Upper lobe of left lung (tissue), 4 donors: ENCODE data around the gene CNTNAP2.

Experiments
- POLR2A ChIP-seq, 4 donors: fragments of 450-650 bp; IDR thresholded peaks; one replicate each; pipeline ENCODE4 v1.5.1; 2016 to 2017; ENCODE audit warnings: antibody characterized with exemption in 4 of 4, mild to moderate bottlenecking in 2 of 4
- POLR2AphosphoS5 ChIP-seq, 2 donors: sonication (generic); formaldehyde crosslinking; IDR thresholded peaks; one replicate each; pipeline ENCODE4 v1.5.1; 2017; ENCODE audit warnings: antibody characterized with exemption in 2 of 2
- TF ChIP-seq, protein P1 (sequence below), 6 experiments: fragments of 450-650 bp in 4 of 6; fragments of 200-600 bp in 2 of 6; sonication (generic) in 2 of 6; IDR thresholded peaks; one replicate each; pipeline ENCODE4 v1.5.1; 2016 to 2019; ENCODE audit warnings: antibody characterized with exemption in 6 of 6

DNA sequence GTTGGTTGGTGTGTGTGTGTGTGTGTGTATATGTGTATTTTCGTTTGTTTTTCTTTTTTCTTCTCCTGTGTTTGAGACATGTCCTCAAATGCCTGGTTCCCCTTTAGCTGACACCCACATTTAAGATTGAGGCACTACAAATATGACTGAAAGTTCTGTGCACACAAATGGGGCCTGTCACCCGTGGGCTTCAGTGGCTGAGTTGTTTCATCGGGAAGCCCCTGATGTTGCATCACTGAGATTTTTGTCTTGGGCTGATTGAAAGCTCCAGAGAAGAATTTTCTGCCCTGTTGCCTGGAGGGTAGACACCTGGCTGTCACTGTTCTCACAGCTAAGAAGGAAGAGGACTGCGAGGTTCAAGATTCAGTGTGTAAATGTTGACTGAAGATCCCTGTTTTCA is 2190.2 kb downstream of the CNTNAP2 start:
- TF ChIP-seq, protein P1, sequence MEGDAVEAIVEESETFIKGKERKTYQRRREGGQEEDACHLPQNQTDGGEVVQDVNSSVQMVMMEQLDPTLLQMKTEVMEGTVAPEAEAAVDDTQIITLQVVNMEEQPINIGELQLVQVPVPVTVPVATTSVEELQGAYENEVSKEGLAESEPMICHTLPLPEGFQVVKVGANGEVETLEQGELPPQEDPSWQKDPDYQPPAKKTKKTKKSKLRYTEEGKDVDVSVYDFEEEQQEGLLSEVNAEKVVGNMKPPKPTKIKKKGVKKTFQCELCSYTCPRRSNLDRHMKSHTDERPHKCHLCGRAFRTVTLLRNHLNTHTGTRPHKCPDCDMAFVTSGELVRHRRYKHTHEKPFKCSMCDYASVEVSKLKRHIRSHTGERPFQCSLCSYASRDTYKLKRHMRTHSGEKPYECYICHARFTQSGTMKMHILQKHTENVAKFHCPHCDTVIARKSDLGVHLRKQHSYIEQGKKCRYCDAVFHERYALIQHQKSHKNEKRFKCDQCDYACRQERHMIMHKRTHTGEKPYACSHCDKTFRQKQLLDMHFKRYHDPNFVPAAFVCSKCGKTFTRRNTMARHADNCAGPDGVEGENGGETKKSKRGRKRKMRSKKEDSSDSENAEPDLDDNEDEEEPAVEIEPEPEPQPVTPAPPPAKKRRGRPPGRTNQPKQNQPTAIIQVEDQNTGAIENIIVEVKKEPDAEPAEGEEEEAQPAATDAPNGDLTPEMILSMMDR (IDR thresholded peaks at IDR 0.05) = no peak
- TF ChIP-seq POLR2AphosphoS5 (IDR thresholded peaks at IDR 0.05) = no peak
- no peak for TF ChIP-seq POLR2A (IDR thresholded peaks at IDR 0.05)
